Gastrocnemius medialis (tissue), 4 donors: ENCODE data around the gene GPRC5D. TPM values are rescaled to one million over a fixed set of nuclear protein-coding genes. Genes with fewer than 3 reads are reported as not detected.

Experiments
- ATAC-seq, 2 donors: fragments of 150-250 bp; one replicate each; pipeline ENCODE4 v1.9.1; 2016
- DNase-seq, 2 donors: peaks; one replicate each; pipeline ENCODE4 v3.0.0-alpha.2; 2019
- H3K27ac ChIP-seq, 4 donors: fragments of 200-600 bp; sonication (generic); 1 replicate in 1 of 4; 2 replicates in 3 of 4; pipeline ENCODE4 v1.5.1; 2016 to 2018; ENCODE audit warnings: mild to moderate bottlenecking in 2 of 4, moderate library complexity in 1 of 4
- H3K27me3 ChIP-seq, 3 donors: fragments of 200-600 bp; sonication (generic) in 2 of 3; 1 replicate in 1 of 3; 2 replicates in 2 of 3; pipeline versions ENCODE4 v1.5.1 to v1.6.0; 2016 to 2019; ENCODE audit warnings: mild to moderate bottlenecking in 1 of 3, moderate library complexity in 1 of 3
- H3K36me3 ChIP-seq, 2 donors: fragments of 200-600 bp; sonication (generic) in 1 of 2; one replicate each; pipeline ENCODE4 v1.5.1; 2017 to 2018
- H3K4me1 ChIP-seq, 2 donors: fragments of 200-600 bp; sonication (generic) in 1 of 2; one replicate each; pipeline ENCODE4 v1.5.1; 2016 to 2017; ENCODE audit warnings: mild to moderate bottlenecking in 2 of 2
- H3K4me3 ChIP-seq, 4 donors: fragments of 200-600 bp; sonication (generic) in 3 of 4; 1 replicate in 1 of 4; 2 replicates in 3 of 4; pipeline ENCODE4 v1.5.1; 2016 to 2019; ENCODE audit warnings: mild to moderate bottlenecking in 2 of 4
- H3K9me3 ChIP-seq, 3 donors: fragments of 200-600 bp; sonication (generic) in 2 of 3; 1 replicate in 1 of 3; 2 replicates in 2 of 3; pipeline ENCODE4 v1.5.1; 2016 to 2019
- POLR2A ChIP-seq, 2 donors: fragments of 450-650 bp; IDR thresholded peaks; one replicate each; pipeline ENCODE4 v1.6.1; 2017; ENCODE audit warnings: antibody characterized with exemption in 2 of 2, mild to moderate bottlenecking in 2 of 2, moderate library complexity in 2 of 2
- in situ Hi-C, 4 donors: fragments of 200-750 bp; cut with MboI; loops; one replicate each; pipeline versions ENCODE4 v1.15.0 to v1.8.0; 2017; ENCODE audit warnings: low sequenced_read_pairs in 4 of 4
- intact Hi-C: fragments of 100-400 bp; cut with DNase I; formaldehyde crosslinking; loops from one replicate; pipeline ENCODE4 v1.15.1; 2023; ENCODE audit warnings: low total_unique reads
- total RNA-seq, 4 donors: library from RNA; depleted of rRNA; stranded (reverse); fragments of >200 nt; gene quantifications; one replicate each; pipeline versions ENCODE4 v1.1.0 to v1.2.3, GENCODE V29; 2016
- TF ChIP-seq, protein P1 (sequence below), 5 experiments: fragments of 450-650 bp in 3 of 5; fragments of 200-600 bp in 2 of 5; sonication (generic) in 2 of 5; IDR thresholded peaks in 4 of 5; conservative IDR thresholded peaks in 1 of 5; 1 replicate in 4 of 5; 2 replicates in 1 of 5; pipeline ENCODE4 v1.5.1; 2016 to 2019; ENCODE audit warnings: antibody characterized with exemption in 5 of 5, mild to moderate bottlenecking in 3 of 5, moderate library complexity in 3 of 5

Gene GPRC5D
- total RNA-seq, 4 donors from 2014 or later, result not detected

GRCh38 chr12:12907552-12907951 is 44.4 kb downstream of the GPRC5D start:
- ATAC-seq, result no peak
- intact Hi-C loops (no loop called here), in situ Hi-C loops (loop anchor here in 3 of 4 donors (5.0 to 25.0 kb wide), 3 partner anchors 180 to 1255 kb away; no protein-coding TSS in a partner anchor)
- H3K4me3 ChIP-seq, result no peak overlapping the region
- H3K27me3 ChIP-seq, result no peaks in the 10 kb centered on the region
- H3K9me3 ChIP-seq, result no peaks in the 10 kb centered on the region
- no peak overlapping the region for H3K27ac ChIP-seq
- H3K4me1 ChIP-seq, result no peaks in the 10 kb centered on the region
- TF ChIP-seq, protein P1, sequence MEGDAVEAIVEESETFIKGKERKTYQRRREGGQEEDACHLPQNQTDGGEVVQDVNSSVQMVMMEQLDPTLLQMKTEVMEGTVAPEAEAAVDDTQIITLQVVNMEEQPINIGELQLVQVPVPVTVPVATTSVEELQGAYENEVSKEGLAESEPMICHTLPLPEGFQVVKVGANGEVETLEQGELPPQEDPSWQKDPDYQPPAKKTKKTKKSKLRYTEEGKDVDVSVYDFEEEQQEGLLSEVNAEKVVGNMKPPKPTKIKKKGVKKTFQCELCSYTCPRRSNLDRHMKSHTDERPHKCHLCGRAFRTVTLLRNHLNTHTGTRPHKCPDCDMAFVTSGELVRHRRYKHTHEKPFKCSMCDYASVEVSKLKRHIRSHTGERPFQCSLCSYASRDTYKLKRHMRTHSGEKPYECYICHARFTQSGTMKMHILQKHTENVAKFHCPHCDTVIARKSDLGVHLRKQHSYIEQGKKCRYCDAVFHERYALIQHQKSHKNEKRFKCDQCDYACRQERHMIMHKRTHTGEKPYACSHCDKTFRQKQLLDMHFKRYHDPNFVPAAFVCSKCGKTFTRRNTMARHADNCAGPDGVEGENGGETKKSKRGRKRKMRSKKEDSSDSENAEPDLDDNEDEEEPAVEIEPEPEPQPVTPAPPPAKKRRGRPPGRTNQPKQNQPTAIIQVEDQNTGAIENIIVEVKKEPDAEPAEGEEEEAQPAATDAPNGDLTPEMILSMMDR (IDR thresholded peaks at IDR 0.05 in 4 of 5, conservative IDR thresholded peaks at IDR 0.05 in 1 of 5), result no peak
- TF ChIP-seq POLR2A (IDR thresholded peaks at IDR 0.05), result no peak
- H3K36me3 ChIP-seq, result no peaks in the 10 kb centered on the region
- no peak for DNase-seq

DNA sequence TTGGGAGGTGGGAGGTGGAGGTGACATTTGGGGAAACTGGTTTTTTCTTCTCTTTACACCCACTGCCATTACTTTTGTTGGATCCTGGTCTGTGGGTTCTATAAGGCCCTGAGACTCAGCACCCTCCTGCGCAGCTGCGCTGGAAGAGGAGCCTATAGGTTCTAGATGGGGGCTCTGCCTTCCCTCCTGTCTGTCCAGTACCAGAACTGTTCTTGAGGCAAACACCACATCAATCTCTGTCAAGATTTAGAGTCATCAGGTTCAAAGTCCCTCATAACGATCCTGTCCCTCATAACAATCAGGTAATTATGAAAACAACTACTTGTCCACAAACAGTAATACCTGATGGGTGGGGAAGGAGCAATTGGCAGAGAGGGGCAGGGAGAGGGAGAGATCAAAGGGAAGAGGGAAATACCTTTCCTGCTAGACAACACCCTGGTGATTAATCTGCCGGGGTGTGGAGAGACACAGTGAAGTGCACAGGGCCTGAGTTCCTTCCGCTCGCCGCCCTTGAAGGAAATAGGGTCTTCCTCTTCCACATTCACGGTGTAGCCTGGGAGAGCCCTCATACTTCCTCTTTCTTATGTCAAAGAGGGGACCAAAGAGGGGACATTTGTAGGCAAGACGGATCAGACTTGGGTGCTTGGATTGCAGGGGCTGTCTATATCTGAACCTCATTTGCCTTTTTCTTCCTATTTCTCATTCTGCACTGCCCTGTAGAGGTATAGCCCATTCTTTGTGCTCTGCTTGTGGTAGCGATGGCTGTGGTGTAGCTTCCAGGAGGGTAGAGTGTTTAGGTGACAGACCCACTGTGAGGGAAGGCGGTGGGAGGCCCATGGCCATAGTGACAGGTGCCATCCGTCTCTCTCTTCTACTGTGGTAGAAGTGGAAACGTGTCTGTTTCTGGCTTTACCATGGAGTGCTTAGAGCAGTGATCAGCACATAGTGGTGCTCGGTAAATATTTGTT is 48.0 kb downstream of the GPRC5D start:
- Histone ChIP-seq H3K4me1 (no peaks in the 10 kb centered on the region), H3K36me3 (no peaks in the 10 kb centered on the region), H3K27ac (no peak overlapping the region), H3K9me3 (no peaks in the 10 kb centered on the region), H3K27me3 (no peaks in the 10 kb centered on the region), H3K4me3 (no peak overlapping the region)
- TF ChIP-seq, protein P1 (IDR thresholded peaks at IDR 0.05 in 4 of 5, conservative IDR thresholded peaks at IDR 0.05 in 1 of 5), result no peak
- TF ChIP-seq POLR2A (IDR thresholded peaks at IDR 0.05), result no peak
- intact Hi-C loops (no loop called here), in situ Hi-C loops (loop anchor here in 2 of 4 donors (25.0 kb wide), 2 partner anchors 183 to 1258 kb away; no protein-coding TSS in a partner anchor)
- DNase-seq (no peak), ATAC-seq (no peak)

DNA sequence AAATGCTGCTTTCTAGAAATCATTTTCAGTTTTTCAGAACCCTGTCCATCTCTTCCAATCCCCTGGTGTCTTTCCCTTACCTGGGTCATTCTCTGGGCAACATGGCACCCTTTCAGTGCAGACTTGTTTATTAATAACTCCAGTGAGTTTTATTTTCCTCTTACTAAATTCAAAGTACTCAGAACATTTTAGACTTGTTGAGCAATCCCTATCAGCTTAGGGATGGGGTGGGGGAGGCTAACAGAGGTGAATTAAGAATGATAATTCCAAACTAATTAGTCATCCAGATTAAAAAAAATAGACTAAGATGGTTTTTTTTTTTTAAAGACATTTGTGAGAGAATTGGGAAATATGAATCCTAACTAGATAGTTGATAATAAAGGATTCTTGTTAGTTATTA is 49.9 kb downstream of the GPRC5D start:
- H3K4me1 ChIP-seq, result no peaks in the 10 kb centered on the region
- H3K36me3 ChIP-seq, result no peaks in the 10 kb centered on the region
- H3K27ac ChIP-seq, result peak overlapping the region; percentile 55 to 68 (median 58)
- no peak for TF ChIP-seq POLR2A (IDR thresholded peaks at IDR 0.05)
- TF ChIP-seq, protein P1 (IDR thresholded peaks at IDR 0.05 in 4 of 5, conservative IDR thresholded peaks at IDR 0.05 in 1 of 5), result no peak
- DNase-seq (peak in 1 of 2 donors; percentile 12), ATAC-seq (peak; percentile 45 to 53)
- intact Hi-C loops, result no loop called here
- no peak overlapping the region for H3K4me3 ChIP-seq
- in situ Hi-C loops, result loop anchor here in 2 of 4 donors (25.0 kb wide), 2 partner anchors 185 to 1260 kb away; no protein-coding TSS in a partner anchor
- no peaks in the 10 kb centered on the region for H3K27me3 ChIP-seq
- no peaks in the 10 kb centered on the region for H3K9me3 ChIP-seq

DNA sequence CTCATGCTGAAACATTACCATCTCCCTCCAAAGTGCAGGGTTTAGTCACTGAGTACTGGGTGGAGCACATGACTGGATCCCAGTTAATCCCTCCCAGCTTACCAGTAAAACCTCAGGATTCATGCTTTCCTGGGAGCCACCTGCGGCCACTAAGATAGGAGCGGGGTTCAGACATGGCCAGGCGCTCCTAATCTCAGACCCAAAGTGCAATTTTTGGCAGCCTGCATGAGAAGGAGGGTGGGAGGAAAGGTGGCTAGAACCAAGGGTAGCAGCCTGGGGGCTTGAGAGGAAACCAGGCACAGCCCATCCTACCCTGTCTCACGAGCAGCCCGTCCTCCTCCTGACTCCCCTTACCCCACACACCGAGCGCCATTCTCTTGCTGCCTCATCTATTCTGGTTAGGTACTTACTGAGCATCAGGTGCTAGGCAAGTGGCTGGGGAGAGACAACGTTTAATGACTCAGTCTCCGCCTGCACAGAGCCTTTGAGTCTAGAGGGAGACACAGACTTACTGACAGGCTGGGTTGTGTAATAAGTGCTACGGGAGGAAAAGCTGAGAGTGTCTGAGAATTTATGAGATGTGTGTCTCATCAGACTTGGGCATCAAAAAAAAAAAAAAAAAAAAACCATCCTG is 50.7 kb downstream of the GPRC5D start:
- TF ChIP-seq, protein P1 (IDR thresholded peaks at IDR 0.05 in 4 of 5, conservative IDR thresholded peaks at IDR 0.05 in 1 of 5), result no peak
- TF ChIP-seq POLR2A (IDR thresholded peaks at IDR 0.05), result peak in 1 of 2 donors; percentile 28
- H3K4me3 ChIP-seq, result no peak overlapping the region
- in situ Hi-C loops, result loop anchor here in 2 of 4 donors (25.0 kb wide), 2 partner anchors 186 to 1261 kb away; no protein-coding TSS in a partner anchor
- intact Hi-C loops, result no loop called here
- DNase-seq (peak; percentile 50 to 59), ATAC-seq (peak; percentile 78 to 84)
- H3K27me3 ChIP-seq, result no peaks in the 10 kb centered on the region
- peak overlapping the region; percentile 55 to 68 (median 58) for H3K27ac ChIP-seq
- H3K36me3 ChIP-seq, result no peaks in the 10 kb centered on the region
- no peaks in the 10 kb centered on the region for H3K9me3 ChIP-seq
- no peaks in the 10 kb centered on the region for H3K4me1 ChIP-seq
